Retinal pigment epithelial cell (primary cell): Measurements from ENCODE around the gene APIP.
A peak's percentile ranks its signal among the peaks of the same experiment; 100 is the strongest.

ENCODE experiments used
- DNase-seq: peaks from one replicate; pipeline ENCODE4 v3.0.0-alpha.2; 2010; ENCODE audit warnings: low read depth
- H3K4me3 ChIP-seq: 2 replicates; pipeline ENCODE4 v1.5.1; 2011; ENCODE audit warnings: mild to moderate bottlenecking, low read length, control low read depth, moderate library complexity
- CTCF ChIP-seq: conservative IDR thresholded peaks from 2 replicates; pipeline ENCODE4 v1.5.1; 2011; ENCODE audit warnings: low read depth, low read length, control low read depth, inconsistent platforms

Gene APIP

GRCh38 chr11:34936945-34937629 is 20.9 kb upstream of the APIP start:
- H3K4me3 ChIP-seq: no peak overlapping the region
- no peak for DNase-seq
- TF ChIP-seq CTCF: no peak

- TF ChIP-seq CTCF: no peak
- no peak overlapping the region for H3K4me3 ChIP-seq
- no peak for DNase-seq
Measured at GRCh38 chr11:34929794-34930763, 13.9 kb upstream of the APIP start.

- TF ChIP-seq CTCF: no peak
- DNase-seq: no peak
- no peak overlapping the region for H3K4me3 ChIP-seq
Measured at GRCh38 chr11:34928960-34929680, 12.9 kb upstream of the APIP start.

- DNase-seq: no peak
- no peak overlapping the region for H3K4me3 ChIP-seq
- no peak for TF ChIP-seq CTCF
Measured at GRCh38 chr11:34928268-34928959, 12.2 kb upstream of the APIP start.

GRCh38 chr11:34926831-34927132 is 10.6 kb upstream of the APIP start:
- H3K4me3 ChIP-seq: no peak overlapping the region
- DNase-seq: no peak
- TF ChIP-seq CTCF: no peak

- peak; percentile 64 for TF ChIP-seq CTCF
- H3K4me3 ChIP-seq: no peak overlapping the region
- DNase-seq: no peak
Measured at GRCh38 chr11:34926101-34926830, 10.1 kb upstream of the APIP start.
